Endothelial cell of umbilical vein (primary cell): ENCODE measurements around the gene NFX1. TPM values are rescaled to one million over a fixed set of nuclear protein-coding genes. Genes with fewer than 3 reads are reported as not detected.

Source experiments
- BruUV-seq: library from RNA; stranded (reverse); fragments of 400-500 nt; replicated peaks from 2 replicates; lab custom pipeline; 2021; lab: Mats Ljungman, UMichigan
- CTCF ChIA-PET: fragments of 300-600, 350-600 bp; sonication (Branson Sonifier 250); formaldehyde crosslinking; loops from one replicate; lab custom pipeline; 2021; ENCODE audit warnings: antibody characterized with exemption, inconsistent platforms; lab: Charles Lee
- POLR2A ChIA-PET: fragments of 300-600, 350-600 bp; sonication (Branson Sonifier 250); formaldehyde crosslinking; loops from one replicate; lab custom pipeline; 2021; ENCODE audit warnings: antibody characterized with exemption, inconsistent platforms; lab: Charles Lee
- DNase-seq: peaks from one replicate; pipeline ENCODE4 v3.0.0-alpha.2; 2011; ENCODE audit warnings: low read depth, low spot score
- FAIRE-seq: peaks from 2 replicates; lab custom pipeline; 2011; peaks lifted over from hg19 to GRCh38; lab: Jason Lieb, UNC
- H2AFZ ChIP-seq: 2 replicates; pipeline ENCODE4 v1.6.0; 2012; ENCODE audit warnings: low read depth, low read length, control low read depth, inconsistent platforms
- H3K27ac ChIP-seq: 2 replicates; pipeline ENCODE4 v1.5.1; 2011; ENCODE audit warnings: low read depth, mild to moderate bottlenecking, control low read depth, low read length, moderate library complexity; ENCODE audit not compliant: insufficient read depth
- H3K27me3 ChIP-seq, 2 experiments: 2 replicates each; pipeline versions ENCODE4 v1.6.0 to v1.6.1; 2011; ENCODE audit warnings: low read length in 2 of 2, mixed read lengths in 1 of 2; ENCODE audit not compliant: control insufficient read depth in 2 of 2, insufficient read depth in 2 of 2
- H3K36me3 ChIP-seq, 2 experiments: 2 replicates in 1 of 2; 3 replicates in 1 of 2; pipeline ENCODE4 v1.5.1; 2011; ENCODE audit warnings: low read length in 2 of 2, mild to moderate bottlenecking in 1 of 2, moderate library complexity in 1 of 2; ENCODE audit not compliant: control insufficient read depth in 2 of 2, insufficient read depth in 2 of 2; ENCODE audit errors: extremely low read depth in 1 of 2
- H3K4me1 ChIP-seq: 3 replicates; pipeline ENCODE4 v1.5.1; 2011; ENCODE audit warnings: mild to moderate bottlenecking, low read length; ENCODE audit not compliant: control insufficient read depth, insufficient read depth; ENCODE audit errors: extremely low read depth
- H3K4me2 ChIP-seq: 2 replicates; pipeline ENCODE4 v1.6.1; 2011; ENCODE audit warnings: low read length, control low read depth, mixed read lengths; ENCODE audit not compliant: insufficient read depth
- H3K4me3 ChIP-seq, 3 experiments: fragments of 200-600 bp in 1 of 3; sonication (generic), shearing (Covaris generic) in 1 of 3; replicated peaks in 1 of 3; 2 replicates each; pipeline ENCODE4 v1.5.1; 2011 to 2016; ENCODE audit warnings: control low read depth in 3 of 3, low read length in 3 of 3, mild to moderate bottlenecking in 2 of 3, inconsistent platforms in 1 of 3, low read depth in 1 of 3, moderate library complexity in 1 of 3; ENCODE audit not compliant: insufficient read depth in 1 of 3
- H3K79me2 ChIP-seq: 2 replicates; pipeline ENCODE4 v1.6.0; 2012; ENCODE audit warnings: low read length, inconsistent platforms; ENCODE audit not compliant: control insufficient read depth, insufficient read depth
- H3K9ac ChIP-seq: replicated peaks from 2 replicates; pipeline ENCODE3; 2011; ENCODE audit warnings: low read length, control low read depth; ENCODE audit not compliant: insufficient read depth; ENCODE audit errors: extremely low read depth
- H3K9me1 ChIP-seq: replicated peaks from 3 replicates; pipeline ENCODE4 v1.6.0; 2011; ENCODE audit warnings: mild to moderate bottlenecking, low read length; ENCODE audit not compliant: control insufficient read depth, insufficient read depth; ENCODE audit errors: extremely low read depth
- H3K9me3 ChIP-seq: replicated peaks from 2 replicates; pipeline ENCODE4 v1.5.1; 2012; ENCODE audit warnings: low read length, inconsistent platforms; ENCODE audit not compliant: control insufficient read depth, insufficient read depth
- H4K20me1 ChIP-seq: replicated peaks from 2 replicates; pipeline ENCODE3; 2011; ENCODE audit warnings: mild to moderate bottlenecking, low read length; ENCODE audit not compliant: control insufficient read depth, insufficient read depth; ENCODE audit errors: extremely low read depth
- EZH2 ChIP-seq: IDR thresholded peaks from 2 replicates; pipeline ENCODE4 v1.6.1; 2012; ENCODE audit warnings: borderline replicate concordance, low read depth, mild to moderate bottlenecking, moderate library complexity, low read length, inconsistent platforms; ENCODE audit not compliant: severe bottlenecking
- FOS ChIP-seq: IDR thresholded peaks from 2 replicates; pipeline ENCODE4 v1.6.1; 2011; ENCODE audit warnings: mild to moderate bottlenecking, low read length, moderate library complexity, borderline replicate concordance; ENCODE audit not compliant: insufficient read depth
- GATA2 ChIP-seq: IDR thresholded peaks from 2 replicates; pipeline ENCODE4 v1.7.0; 2011; ENCODE audit warnings: low read depth, mild to moderate bottlenecking, moderate library complexity, mixed read lengths, low read length; ENCODE audit not compliant: insufficient read length, insufficient read depth
- JUN ChIP-seq: IDR thresholded peaks from 2 replicates; pipeline ENCODE4 v1.6.1; 2011; ENCODE audit warnings: borderline replicate concordance, low read depth; ENCODE audit not compliant: insufficient read length, insufficient read depth
- MYC ChIP-seq: IDR thresholded peaks from one replicate; pipeline ENCODE4 v1.6.1; 2011; ENCODE audit warnings: mild to moderate bottlenecking, low read depth, low read length
- POLR2A ChIP-seq: IDR thresholded peaks from 2 replicates; pipeline ENCODE4 v1.6.1; 2012; ENCODE audit warnings: low read depth, mild to moderate bottlenecking, control low read depth, low read length
- POLR2AphosphoS5 ChIP-seq: IDR thresholded peaks from 2 replicates; pipeline ENCODE4 v1.6.1; 2012; ENCODE audit warnings: low read depth, mild to moderate bottlenecking, control low read depth, low read length, moderate library complexity; ENCODE audit not compliant: insufficient read depth
- dilution Hi-C: fragments of 300-500 bp; cut with MboI; formaldehyde crosslinking; loops from one replicate; pipeline ENCODE4 v1.15.0; 2019; ENCODE audit warnings: low sequenced_read_pairs; ENCODE audit not compliant: extremely low pct_ligation_motif_present
- intact Hi-C: fragments of 100-400 bp; cut with micrococcal nuclease; formaldehyde crosslinking; loops from one replicate; pipeline ENCODE4 v1.10.0; 2022
- polyA plus RNA-seq, 4 experiments: library from polyadenylated mRNA; depleted of rRNA in 3 of 4; stranded (reverse) in 3 of 4; unstranded in 1 of 4; fragments of >200 nt; gene quantifications; 2 replicates each; pipeline versions ENCODE4 v1.2.1 to v1.2.3, GENCODE V29; 2011 to 2012; ENCODE audit warnings: missing spikeins in 1 of 4
- total RNA-seq: library from RNA; stranded (reverse); gene quantifications from 2 replicates; pipeline ENCODE4 v1.2.3, GENCODE V29; 2021
- TF ChIP-seq, protein P1 (sequence below), 2 donors: IDR thresholded peaks; 1 replicate in 1 of 2; 2 replicates in 1 of 2; pipeline ENCODE4 v1.5.1; 2011; ENCODE audit warnings: low read length in 2 of 2, mild to moderate bottlenecking in 2 of 2, moderate library complexity in 2 of 2, control low read depth in 1 of 2, inconsistent platforms in 1 of 2, low read depth in 1 of 2; ENCODE audit not compliant: insufficient read depth in 1 of 2; ENCODE audit errors: extremely low read depth in 1 of 2
- TF ChIP-seq, protein P2 (sequence below): IDR thresholded peaks from 2 replicates; pipeline ENCODE4 v1.6.1; 2011; ENCODE audit not compliant: insufficient read depth, insufficient read length

The NFX1 gene
- total and polyA plus RNA-seq, 2 donors (not counting 3 experiments of a cell fraction or from before 2014, with no cell fraction given) = 19.3 to 21.7 TPM

GRCh38 chr9:33341182-33341581 lies 50.9 kb downstream of the NFX1 start:
- no peak overlapping the region for H3K27ac ChIP-seq
- DNase-seq (no peak), FAIRE-seq (no peak)
- no peak overlapping the region for H2AFZ ChIP-seq
- H3K9me1 ChIP-seq = no peaks in the 10 kb centered on the region
- H3K9me3 ChIP-seq = peaks cover 9% of the 10 kb centered on the region
- intact Hi-C loops (no loop called here), dilution Hi-C loops (no loop called here)
- H3K4me3 ChIP-seq = no peak overlapping the region
- no peak overlapping the region for H3K9ac ChIP-seq
- no TSS peak for BruUV-seq
- H3K4me2 ChIP-seq = no peak overlapping the region
- H3K27me3 ChIP-seq = no peaks in the 10 kb centered on the region
- ChIA-PET POLR2A (no interaction called here), CTCF (no interaction called here)
- TF ChIP-seq FOS (no peak), EZH2 (no peak), GATA2 (no peak), JUN (no peak), POLR2A (no peak), MYC (no peak), POLR2AphosphoS5 (no peak)
- TF ChIP-seq, protein P1, sequence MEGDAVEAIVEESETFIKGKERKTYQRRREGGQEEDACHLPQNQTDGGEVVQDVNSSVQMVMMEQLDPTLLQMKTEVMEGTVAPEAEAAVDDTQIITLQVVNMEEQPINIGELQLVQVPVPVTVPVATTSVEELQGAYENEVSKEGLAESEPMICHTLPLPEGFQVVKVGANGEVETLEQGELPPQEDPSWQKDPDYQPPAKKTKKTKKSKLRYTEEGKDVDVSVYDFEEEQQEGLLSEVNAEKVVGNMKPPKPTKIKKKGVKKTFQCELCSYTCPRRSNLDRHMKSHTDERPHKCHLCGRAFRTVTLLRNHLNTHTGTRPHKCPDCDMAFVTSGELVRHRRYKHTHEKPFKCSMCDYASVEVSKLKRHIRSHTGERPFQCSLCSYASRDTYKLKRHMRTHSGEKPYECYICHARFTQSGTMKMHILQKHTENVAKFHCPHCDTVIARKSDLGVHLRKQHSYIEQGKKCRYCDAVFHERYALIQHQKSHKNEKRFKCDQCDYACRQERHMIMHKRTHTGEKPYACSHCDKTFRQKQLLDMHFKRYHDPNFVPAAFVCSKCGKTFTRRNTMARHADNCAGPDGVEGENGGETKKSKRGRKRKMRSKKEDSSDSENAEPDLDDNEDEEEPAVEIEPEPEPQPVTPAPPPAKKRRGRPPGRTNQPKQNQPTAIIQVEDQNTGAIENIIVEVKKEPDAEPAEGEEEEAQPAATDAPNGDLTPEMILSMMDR (IDR thresholded peaks at IDR 0.05; ENCODE audit: extremely low read depth in 1 of 2, insufficient read depth in 1 of 2, low read depth in 1 of 2, low read length in 2 of 2) = no peak
- TF ChIP-seq, protein P2, sequence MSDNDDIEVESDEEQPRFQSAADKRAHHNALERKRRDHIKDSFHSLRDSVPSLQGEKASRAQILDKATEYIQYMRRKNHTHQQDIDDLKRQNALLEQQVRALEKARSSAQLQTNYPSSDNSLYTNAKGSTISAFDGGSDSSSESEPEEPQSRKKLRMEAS = no peak
- H3K4me1 ChIP-seq = no peaks in the 10 kb centered on the region
- H3K79me2 ChIP-seq = no peaks in the 10 kb centered on the region
- no peaks in the 10 kb centered on the region for H4K20me1 ChIP-seq
- H3K36me3 ChIP-seq = peaks cover 14 to 24% of the 10 kb centered on the region in 2 experiments
